Measurements from ENCODE around the gene LAMA3. TPM values are rescaled to one million over a fixed set of nuclear protein-coding genes. Genes with fewer than 3 reads are reported as not detected.

LAMA3 gene
- total RNA-seq, 3 donors from 2014 or later (not counting 1 experiment from before 2014, with no cell fraction given) = not detected

DNA sequence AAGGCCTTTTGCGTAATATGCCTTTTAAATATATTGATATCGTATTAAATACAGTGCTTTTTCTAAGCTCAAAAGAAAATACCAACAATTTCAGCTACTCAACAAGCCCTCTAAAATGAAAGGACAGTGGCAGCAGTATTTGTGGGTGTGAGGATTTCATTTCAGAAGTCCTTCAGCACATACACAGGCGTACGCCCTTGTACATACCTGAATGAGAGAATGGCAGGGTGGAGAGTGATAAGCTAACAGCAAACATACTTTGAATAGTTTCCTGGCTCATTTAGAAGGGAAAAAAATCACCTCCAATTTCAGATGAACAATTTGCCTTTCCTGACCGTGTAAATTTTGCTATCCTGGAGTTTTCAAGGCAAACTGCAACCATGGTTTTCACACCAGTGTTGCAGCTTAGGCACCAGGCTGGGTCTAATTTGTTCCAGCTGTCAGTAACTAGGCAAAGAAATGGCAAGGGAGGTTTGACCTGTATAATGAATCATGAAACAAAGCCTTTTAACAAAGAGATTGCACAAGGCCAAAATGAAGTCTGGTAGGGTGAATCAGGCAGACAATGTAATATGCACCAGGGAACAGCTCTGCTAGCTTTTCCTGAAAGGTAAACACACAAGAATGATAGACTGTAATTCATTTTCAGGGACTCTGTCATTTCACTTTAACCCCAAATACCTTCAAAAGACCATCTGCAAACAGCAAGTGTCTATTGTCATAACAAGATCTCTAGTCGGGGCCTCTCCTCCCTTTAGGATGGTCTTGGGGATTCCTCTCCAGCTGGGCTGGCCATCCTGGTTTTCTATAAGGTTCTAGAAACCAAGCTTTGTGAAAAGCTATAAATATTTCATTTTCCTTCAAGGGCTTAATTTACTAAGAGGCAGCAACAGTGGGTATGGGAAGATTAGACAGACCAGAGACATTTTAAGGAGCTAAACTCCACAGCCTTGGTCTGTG, 38.0 kb upstream of the LAMA3 start:
- H3K9me3 Mint-ChIP-seq = no peaks in the 10 kb centered on the region
- TF ChIP-seq, protein P1, sequence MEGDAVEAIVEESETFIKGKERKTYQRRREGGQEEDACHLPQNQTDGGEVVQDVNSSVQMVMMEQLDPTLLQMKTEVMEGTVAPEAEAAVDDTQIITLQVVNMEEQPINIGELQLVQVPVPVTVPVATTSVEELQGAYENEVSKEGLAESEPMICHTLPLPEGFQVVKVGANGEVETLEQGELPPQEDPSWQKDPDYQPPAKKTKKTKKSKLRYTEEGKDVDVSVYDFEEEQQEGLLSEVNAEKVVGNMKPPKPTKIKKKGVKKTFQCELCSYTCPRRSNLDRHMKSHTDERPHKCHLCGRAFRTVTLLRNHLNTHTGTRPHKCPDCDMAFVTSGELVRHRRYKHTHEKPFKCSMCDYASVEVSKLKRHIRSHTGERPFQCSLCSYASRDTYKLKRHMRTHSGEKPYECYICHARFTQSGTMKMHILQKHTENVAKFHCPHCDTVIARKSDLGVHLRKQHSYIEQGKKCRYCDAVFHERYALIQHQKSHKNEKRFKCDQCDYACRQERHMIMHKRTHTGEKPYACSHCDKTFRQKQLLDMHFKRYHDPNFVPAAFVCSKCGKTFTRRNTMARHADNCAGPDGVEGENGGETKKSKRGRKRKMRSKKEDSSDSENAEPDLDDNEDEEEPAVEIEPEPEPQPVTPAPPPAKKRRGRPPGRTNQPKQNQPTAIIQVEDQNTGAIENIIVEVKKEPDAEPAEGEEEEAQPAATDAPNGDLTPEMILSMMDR (IDR thresholded peaks at IDR 0.05) = no peak
- Histone ChIP-seq H3K4me3 (ENCODE audit: low read length) (no peak overlapping the region), H3K36me3 (ENCODE audit: control insufficient read depth, insufficient read depth, low read length) (no peaks in the 10 kb centered on the region), H3K27ac (ENCODE audit: low read length) (no peak overlapping the region), H3K4me1 (ENCODE audit: control insufficient read depth, insufficient read depth, low read length) (no peaks in the 10 kb centered on the region), H3K27me3 (ENCODE audit: control insufficient read depth, insufficient read depth, low read length) (no peaks in the 10 kb centered on the region), H3K9me3 (ENCODE audit: control insufficient read depth, insufficient read depth, low read length) (no peaks in the 10 kb centered on the region)
- ATAC-seq (no peak), DNase-seq (no peak)
- no peak overlapping the region for H3K27ac Mint-ChIP-seq
- no peak overlapping the region for H3K4me3 Mint-ChIP-seq
- no peaks in the 10 kb centered on the region for H3K4me1 Mint-ChIP-seq
- no peaks in the 10 kb centered on the region for H3K36me3 Mint-ChIP-seq
- intact Hi-C loops (cut with micrococcal nuclease) = no loop called here
- WGBS (ENCODE audit: insufficient coverage) = 94% methylated on average over 4 of the region's 6 CpGs
- peaks cover 9 to 51% of the 10 kb centered on the region in 2 donors for H3K27me3 Mint-ChIP-seq (ENCODE audit: low read depth in 2 of 2)

DNA sequence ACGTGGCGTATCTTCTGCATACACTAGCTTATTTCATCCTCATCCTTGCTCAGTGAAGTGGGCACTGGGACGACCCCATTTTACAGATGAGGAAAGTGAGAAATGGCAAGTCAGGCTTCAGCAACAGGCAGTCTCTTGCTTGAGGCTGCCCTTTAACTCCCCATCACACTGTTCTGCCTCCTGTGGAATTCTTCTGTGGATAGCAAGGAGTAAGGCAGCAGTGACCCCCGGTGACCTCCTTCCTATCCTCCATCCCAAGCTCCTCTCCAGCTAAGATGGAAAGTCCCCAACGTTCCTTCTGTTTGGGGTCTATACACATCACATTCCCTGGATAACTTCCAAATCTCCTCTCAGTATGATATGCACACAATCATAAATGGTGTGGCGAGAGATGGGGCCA, 37.0 kb upstream of the LAMA3 start:
- Mint-ChIP-seq H3K4me3 (no peak overlapping the region), H3K9me3 (no peaks in the 10 kb centered on the region), H3K36me3 (no peaks in the 10 kb centered on the region), H3K27ac (no peak overlapping the region), H3K27me3 (ENCODE audit: low read depth in 2 of 2) (peaks cover 14 to 41% of the 10 kb centered on the region in 2 donors), H3K4me1 (no peaks in the 10 kb centered on the region)
- no peaks in the 10 kb centered on the region for H3K4me1 ChIP-seq (ENCODE audit: control insufficient read depth, insufficient read depth, low read length)
- ATAC-seq = no peak
- intact Hi-C loops (cut with micrococcal nuclease) = no loop called here
- TF ChIP-seq, protein P1 (IDR thresholded peaks at IDR 0.05) = no peak
- no peak for DNase-seq
- 85% methylated on average over 6 of the region's 6 CpGs for WGBS (ENCODE audit: insufficient coverage)
- H3K4me3 ChIP-seq (ENCODE audit: low read length) = no peak overlapping the region
- no peaks in the 10 kb centered on the region for H3K36me3 ChIP-seq (ENCODE audit: control insufficient read depth, insufficient read depth, low read length)
- H3K27me3 ChIP-seq (ENCODE audit: control insufficient read depth, insufficient read depth, low read length) = no peaks in the 10 kb centered on the region
- H3K9me3 ChIP-seq (ENCODE audit: control insufficient read depth, insufficient read depth, low read length) = no peaks in the 10 kb centered on the region
- H3K27ac ChIP-seq (ENCODE audit: low read length) = no peak overlapping the region

DNA sequence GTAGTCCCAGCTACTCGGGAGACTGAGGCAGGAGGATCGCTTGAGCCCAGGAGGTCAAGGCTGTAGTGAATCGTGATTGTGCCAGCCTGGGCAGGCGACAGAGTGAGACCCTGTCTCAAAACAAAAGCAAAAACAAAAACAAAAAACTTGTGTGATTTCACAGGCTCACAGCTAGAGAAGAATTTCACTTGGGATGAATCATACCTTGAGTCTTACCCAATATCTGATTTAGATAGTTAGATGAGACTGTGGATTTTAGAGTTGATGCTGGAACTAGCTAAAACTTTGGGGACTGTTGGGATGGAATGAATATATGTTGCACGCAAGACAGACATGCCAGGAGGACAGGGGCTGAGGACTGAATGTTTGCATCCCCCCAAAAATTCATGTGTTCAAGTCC, 31.0 kb upstream of the LAMA3 start:
- no peak overlapping the region for H3K27ac ChIP-seq (ENCODE audit: low read length)
- H3K4me1 Mint-ChIP-seq = peaks cover 21% of the 10 kb centered on the region in 2 donors
- H3K27me3 ChIP-seq (ENCODE audit: control insufficient read depth, insufficient read depth, low read length) = peaks cover 16% of the 10 kb centered on the region
- H3K9me3 ChIP-seq (ENCODE audit: control insufficient read depth, insufficient read depth, low read length) = no peaks in the 10 kb centered on the region
- no peaks in the 10 kb centered on the region for H3K36me3 ChIP-seq (ENCODE audit: control insufficient read depth, insufficient read depth, low read length)
- no peak overlapping the region for H3K4me3 Mint-ChIP-seq
- ATAC-seq (no peak), DNase-seq (no peak)
- H3K4me3 ChIP-seq (ENCODE audit: low read length) = no peak overlapping the region
- peaks cover 18% of the 10 kb centered on the region for H3K4me1 ChIP-seq (ENCODE audit: control insufficient read depth, insufficient read depth, low read length)
- intact Hi-C loops (cut with micrococcal nuclease) = no loop called here
- no peak overlapping the region for H3K27ac Mint-ChIP-seq
- peaks cover 28 to 29% of the 10 kb centered on the region in 2 donors for H3K27me3 Mint-ChIP-seq (ENCODE audit: low read depth in 2 of 2)
- TF ChIP-seq, protein P1 (IDR thresholded peaks at IDR 0.05) = no peak
- no peaks in the 10 kb centered on the region for H3K9me3 Mint-ChIP-seq
- no peaks in the 10 kb centered on the region for H3K36me3 Mint-ChIP-seq
- 94% methylated on average over 5 of the region's 5 CpGs for WGBS (ENCODE audit: insufficient coverage)

All from natural killer cell (primary cell).